GM12878 (cell line): ENCODE measurements around the gene AVP.
"Not testable (repeated sequence)": the region's sequence is repeated elsewhere in the genome, so short reads cannot be mapped to it uniquely, and the experiment has no call there.

Source experiments
- E4F1 ChIP-seq: fragments of 450-650 bp; IDR thresholded peaks from 2 replicates; pipeline ENCODE4 v1.6.1; 2018; ENCODE audit warnings: borderline replicate concordance, mild to moderate bottlenecking; ENCODE audit not compliant: partially characterized antibody
- NKRF ChIP-seq: fragments of 450-650 bp; conservative IDR thresholded peaks from 2 replicates; pipeline ENCODE4 v1.6.1; 2017; ENCODE audit warnings: mild to moderate bottlenecking, moderate library complexity
- POLR2AphosphoS5 ChIP-seq: IDR thresholded peaks from 2 replicates; pipeline ENCODE4 v1.6.1; 2011; ENCODE audit warnings: mild to moderate bottlenecking, low read length, inconsistent platforms
- SP1 ChIP-seq: IDR thresholded peaks from one replicate; pipeline ENCODE4 v1.6.1; 2011; ENCODE audit warnings: low read depth, low read length

GRCh38 chr20:3124773-3125560 lies 40.4 kb upstream of the AVP start:
- not testable (repeated sequence) for TF ChIP-seq NKRF, POLR2AphosphoS5, E4F1, SP1
